HG03196 (cell line): ENCODE results near the gene HHIP.

Source experiments
- ATAC-seq: cut with Tn5 transposase; IDR thresholded peaks from one replicate; pipeline ENCODE4 v1.9.1; 2021; ENCODE audit not compliant: unreplicated experiment

Gene HHIP

GRCh38 chr4:144653781-144654545 is 8.0 kb downstream of the HHIP start:
- ATAC-seq, result no peak

DNA sequence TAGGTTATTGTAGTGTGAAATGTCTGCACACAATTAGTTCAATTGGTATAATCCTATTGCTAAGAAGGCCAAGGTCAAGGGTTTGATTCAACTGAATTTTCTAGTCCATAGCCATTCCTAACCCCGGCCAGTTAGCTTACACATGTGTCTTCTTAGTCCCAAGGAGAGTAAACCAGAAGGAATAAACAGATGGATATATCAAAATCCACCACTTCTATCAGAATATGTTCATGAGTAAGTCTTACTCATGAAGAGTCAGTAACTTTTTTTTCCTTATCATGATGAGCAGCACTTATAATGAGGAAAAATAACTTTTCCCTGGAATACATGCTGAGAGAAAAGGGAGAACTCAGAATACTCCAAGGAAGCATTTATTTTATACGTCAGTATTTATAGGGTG is 9.5 kb downstream of the HHIP start:
- no peak for ATAC-seq

- ATAC-seq, result no peak
Measured at GRCh38 chr4:144656850-144657249, 10.9 kb downstream of the HHIP start.

DNA sequence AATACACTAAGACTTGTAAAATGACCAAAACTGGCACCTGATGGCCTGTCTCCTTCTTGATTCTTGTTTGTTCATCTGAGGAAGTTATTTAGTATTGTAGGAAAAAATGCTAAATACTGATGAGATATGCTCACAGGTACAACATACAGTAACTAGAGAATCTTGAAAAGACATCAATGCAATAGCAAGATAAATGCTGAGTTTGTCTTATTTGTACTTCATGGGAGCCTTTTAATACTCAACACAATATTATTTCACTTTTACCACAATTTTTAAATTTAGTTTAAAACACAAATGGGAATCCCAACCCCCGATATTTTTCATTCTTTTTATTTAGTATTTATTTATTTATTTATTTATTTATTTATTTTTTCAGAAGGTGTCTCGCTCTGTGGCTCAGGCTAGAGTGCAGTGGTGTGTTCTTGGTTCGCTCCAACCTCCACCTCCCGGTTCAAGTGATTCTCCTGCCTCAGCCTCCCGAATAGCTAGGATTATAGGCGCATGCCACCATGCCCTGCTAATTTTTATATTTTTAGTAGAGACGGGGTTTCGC is 12.1 kb downstream of the HHIP start:
- ATAC-seq, result no peak

DNA sequence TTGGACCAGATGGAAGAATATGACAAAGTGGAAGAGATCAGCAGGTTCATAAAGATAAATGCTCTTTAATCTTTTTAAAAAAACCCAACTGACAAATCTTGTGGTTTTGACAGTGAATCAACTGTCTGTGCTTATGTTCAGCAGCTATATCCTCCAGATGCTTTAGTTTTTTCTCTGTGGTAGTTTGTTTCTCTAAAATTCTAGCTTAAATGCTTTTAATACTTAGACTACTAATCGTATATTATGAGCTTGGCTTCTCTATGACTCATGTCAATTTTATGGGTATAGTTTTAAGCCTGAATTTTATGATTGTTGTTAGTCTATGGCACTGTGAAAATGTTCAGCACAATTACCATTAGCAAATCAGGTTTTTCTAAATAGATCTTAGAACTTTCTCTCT is 12.9 kb downstream of the HHIP start:
- ATAC-seq, result no peak

DNA sequence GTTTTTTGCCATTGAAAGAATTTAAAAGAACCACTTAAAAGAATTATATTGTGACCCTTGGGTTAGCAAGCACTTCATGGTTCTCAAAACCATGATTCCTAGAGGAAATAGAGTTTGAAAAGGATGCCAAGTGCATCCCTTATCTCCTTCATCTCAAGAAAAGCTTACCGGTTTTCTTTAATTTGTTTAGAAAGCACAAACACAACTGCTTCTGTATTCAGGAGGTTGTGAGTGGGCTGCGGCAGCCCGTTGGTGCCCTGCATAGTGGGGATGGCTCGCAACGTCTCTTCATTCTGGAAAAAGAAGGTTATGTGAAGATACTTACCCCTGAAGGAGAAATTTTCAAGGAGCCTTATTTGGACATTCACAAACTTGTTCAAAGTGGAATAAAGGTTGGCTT is 13.5 kb downstream of the HHIP start:
- ATAC-seq, result no peak

DNA sequence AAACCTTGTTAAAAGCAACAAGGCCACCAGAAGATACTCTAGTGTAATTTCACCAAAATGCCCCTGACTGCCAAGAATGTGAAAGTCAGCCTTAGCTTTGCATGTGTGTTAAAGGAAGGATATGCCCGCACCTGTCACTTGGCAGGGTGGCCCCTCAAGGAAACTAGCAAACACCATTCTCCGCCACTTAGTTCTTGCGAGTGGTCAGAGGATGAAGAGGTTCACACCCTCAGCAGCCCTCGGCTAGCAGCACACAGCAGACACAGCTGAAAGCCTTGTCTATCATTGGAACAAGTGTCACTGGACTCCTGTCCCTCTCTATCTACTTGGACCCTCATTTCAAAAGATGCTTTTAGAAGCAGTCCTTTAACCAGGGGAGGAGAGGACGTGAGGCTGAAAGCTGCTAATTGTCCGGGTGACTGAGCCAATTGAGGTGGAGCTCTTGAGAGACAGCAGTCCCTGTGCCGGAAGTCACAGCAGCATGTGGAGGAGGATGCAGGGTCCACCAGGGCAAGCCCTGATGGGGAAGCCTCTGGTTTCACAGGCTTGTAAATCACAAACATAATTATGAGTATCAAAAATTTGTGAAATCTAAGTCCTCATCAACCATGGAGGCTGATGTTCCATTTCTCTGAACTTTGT is 18.0 kb downstream of the HHIP start:
- ATAC-seq, result no peak

DNA sequence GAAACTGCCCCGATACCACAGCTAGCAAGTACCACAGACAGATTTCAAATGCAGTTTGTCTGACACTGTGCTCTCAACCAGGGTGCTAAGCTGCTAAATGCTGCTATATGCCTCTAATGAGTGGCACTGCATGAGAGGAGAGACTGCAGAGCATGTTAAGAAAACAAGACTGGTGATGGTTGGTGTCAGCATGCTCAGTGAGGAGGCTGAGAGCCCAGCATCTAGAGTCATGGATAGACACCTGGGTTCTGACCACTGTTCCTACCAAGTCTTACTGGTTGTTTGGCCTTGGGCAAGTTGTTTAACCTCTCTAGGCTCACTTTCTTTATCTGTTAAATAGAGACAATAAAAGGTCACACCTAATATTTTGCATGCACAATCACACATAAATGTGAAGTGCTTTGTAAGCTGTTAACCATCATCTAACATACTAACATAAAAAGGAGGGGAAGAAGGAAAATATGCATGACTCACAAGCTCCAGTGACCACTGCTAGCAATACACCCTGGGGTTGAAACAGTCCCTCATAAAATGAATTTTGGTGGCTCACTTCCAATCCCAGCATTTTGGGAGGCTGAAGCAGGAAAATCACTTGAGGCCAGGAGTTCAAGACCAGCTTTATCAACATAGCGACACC is 20.7 kb downstream of the HHIP start:
- no peak for ATAC-seq

DNA sequence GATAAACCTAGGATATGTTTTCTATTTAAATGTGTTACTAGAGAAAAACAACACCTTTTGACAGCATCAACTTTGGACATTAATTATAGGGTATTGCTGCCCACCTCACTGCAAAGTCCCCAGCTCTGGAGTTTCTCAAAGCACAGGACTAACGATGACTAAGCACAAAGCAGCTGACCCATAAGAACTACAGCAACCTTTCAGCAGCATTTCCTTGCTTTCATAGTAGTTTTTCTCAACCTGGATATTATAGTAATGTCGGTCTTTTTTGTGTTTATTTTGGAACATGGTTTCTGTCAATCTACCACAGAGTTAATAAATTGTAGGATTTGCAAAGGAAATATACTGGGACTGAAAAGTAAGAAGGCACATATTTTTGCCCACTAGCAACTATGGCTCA is 21.5 kb downstream of the HHIP start:
- ATAC-seq, result no peak

DNA sequence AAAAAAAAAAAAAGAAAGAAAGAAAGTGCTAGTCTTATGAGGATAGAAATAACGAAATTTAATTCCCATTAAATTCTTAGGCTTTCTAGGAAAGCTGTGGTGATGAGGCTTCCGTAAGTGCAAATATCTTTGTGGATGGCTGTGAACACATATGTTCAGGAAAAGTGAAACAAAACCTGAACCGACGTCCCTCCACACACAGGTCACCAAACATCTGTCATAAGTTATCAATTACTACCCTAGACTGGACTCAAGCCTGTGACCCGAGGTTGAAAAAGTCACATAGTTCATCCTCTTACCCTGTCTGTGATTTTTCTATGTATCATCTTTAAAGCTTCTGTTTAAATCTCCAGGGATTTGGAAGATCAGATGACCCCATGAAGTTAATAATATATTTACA is 24.8 kb downstream of the HHIP start:
- ATAC-seq, result no peak

GRCh38 chr4:144674711-144675110 is 28.8 kb downstream of the HHIP start:
- no peak for ATAC-seq

GRCh38 chr4:144681806-144682205 is 35.9 kb downstream of the HHIP start:
- ATAC-seq, result no peak

- no peak for ATAC-seq
Measured at GRCh38 chr4:144683516-144683915, 37.6 kb downstream of the HHIP start.

- no peak for ATAC-seq
Measured at GRCh38 chr4:144685911-144686310, 40.0 kb downstream of the HHIP start.

GRCh38 chr4:144686921-144687320 is 41.0 kb downstream of the HHIP start:
- ATAC-seq, result no peak

DNA sequence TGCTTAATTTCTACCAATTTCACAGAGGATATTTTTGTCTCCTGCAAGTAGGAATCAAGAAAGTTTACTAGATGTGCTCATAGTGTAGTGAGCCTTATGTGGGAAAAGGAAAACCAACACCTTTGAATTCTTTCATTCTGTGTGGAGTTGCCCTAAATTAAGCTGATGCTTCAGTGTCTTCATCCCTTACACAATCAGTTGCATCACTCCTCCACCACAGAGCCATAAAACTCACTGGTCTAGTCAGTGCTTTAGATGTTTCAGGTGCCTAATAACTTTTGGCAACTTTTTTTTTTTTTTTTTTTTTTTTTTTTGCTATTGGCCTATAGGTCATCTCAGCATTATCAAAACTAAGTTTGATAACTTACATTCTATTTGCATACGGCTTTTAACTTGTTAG is 41.5 kb downstream of the HHIP start:
- ATAC-seq, result no peak

DNA sequence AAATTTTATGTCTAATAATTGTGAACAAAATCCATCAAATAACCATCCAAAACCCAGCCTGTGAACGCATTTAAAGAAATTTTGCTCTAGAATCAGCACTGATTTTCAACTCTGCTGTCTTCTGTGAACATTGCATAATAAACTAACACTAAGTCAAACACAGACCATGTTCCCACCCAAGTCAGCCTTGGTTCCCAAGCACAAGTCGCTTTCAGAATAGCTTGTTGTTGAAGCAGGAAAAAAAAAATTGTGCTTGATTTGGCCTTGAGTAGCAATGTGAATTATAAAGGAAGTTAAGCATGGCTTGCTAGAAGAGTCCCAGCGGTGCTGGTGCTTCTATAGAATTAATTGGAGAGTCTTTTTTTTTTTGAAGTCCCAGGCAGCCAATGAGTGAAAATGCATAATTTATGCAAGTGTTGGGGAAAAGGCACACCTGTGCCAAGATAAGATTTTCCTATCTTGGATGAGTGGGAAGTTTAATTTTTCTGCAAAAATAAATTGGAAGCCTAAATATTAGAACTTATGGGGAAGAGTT is 42.1 kb downstream of the HHIP start:
- no peak for ATAC-seq

- no peak for ATAC-seq
Measured at GRCh38 chr4:144689125-144689524, 43.2 kb downstream of the HHIP start.

GRCh38 chr4:144695721-144696120 is 49.8 kb downstream of the HHIP start:
- no peak for ATAC-seq

GRCh38 chr4:144696376-144696775 is 50.4 kb downstream of the HHIP start:
- no peak for ATAC-seq

DNA sequence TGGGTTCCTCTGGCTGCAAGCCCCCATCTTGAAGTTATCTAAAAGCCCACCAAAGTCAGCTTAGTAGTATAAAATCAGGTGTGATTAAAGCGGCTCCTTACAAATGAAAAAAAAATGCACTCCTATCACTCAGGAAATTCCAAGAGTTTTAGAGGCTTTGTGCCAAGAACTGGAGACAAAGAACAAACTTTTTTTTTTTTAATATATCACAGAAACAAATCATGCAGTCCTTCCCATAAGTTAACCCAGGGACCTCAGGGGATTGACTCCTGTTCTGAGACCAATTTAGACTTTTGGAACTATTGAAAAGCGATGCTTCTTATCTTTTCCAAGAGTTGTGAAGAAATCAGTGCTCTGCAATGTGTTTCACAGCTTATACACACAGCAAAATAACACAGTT is 53.6 kb downstream of the HHIP start:
- ATAC-seq, result no peak
